ENCODE results near the gene TMEM132A.

DNA sequence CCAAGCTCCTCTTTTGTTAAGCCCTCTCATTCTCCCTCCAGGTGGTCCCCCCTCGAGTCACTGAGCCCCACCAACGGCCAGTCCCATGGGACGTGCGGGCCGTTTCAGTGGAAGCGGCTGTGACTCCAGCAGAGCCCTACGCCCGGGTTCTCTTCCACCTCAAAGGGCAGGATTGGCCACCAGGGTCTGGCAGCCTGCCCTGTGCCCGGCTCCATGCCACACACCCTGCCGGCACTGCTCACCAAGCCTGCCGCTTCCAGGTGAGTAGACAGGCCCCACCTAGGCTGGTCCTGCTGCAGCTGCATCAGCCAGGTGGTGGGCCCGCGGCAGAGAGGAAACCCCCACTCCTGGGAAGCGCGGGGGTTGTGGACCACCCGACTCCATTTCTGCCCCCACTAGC, 3.3 kb downstream of the TMEM132A start:
- TF ChIP-seq, protein P1, sequence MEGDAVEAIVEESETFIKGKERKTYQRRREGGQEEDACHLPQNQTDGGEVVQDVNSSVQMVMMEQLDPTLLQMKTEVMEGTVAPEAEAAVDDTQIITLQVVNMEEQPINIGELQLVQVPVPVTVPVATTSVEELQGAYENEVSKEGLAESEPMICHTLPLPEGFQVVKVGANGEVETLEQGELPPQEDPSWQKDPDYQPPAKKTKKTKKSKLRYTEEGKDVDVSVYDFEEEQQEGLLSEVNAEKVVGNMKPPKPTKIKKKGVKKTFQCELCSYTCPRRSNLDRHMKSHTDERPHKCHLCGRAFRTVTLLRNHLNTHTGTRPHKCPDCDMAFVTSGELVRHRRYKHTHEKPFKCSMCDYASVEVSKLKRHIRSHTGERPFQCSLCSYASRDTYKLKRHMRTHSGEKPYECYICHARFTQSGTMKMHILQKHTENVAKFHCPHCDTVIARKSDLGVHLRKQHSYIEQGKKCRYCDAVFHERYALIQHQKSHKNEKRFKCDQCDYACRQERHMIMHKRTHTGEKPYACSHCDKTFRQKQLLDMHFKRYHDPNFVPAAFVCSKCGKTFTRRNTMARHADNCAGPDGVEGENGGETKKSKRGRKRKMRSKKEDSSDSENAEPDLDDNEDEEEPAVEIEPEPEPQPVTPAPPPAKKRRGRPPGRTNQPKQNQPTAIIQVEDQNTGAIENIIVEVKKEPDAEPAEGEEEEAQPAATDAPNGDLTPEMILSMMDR (IDR thresholded peaks at IDR 0.05 in 2 of 3, conservative IDR thresholded peaks at IDR 0.05 in 1 of 3; ENCODE audit: insufficient read depth in 2 of 3, low read depth in 1 of 3, low read length in 3 of 3): no peak
- TF ChIP-seq, protein P2, sequence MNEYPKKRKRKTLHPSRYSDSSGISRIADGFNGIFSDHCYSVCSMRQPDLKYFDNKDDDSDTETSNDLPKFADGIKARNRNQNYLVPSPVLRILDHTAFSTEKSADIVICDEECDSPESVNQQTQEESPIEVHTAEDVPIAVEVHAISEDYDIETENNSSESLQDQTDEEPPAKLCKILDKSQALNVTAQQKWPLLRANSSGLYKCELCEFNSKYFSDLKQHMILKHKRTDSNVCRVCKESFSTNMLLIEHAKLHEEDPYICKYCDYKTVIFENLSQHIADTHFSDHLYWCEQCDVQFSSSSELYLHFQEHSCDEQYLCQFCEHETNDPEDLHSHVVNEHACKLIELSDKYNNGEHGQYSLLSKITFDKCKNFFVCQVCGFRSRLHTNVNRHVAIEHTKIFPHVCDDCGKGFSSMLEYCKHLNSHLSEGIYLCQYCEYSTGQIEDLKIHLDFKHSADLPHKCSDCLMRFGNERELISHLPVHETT (CRISPR knock-in tag; conservative IDR thresholded peaks at IDR 0.05 in 1 of 2, IDR thresholded peaks at IDR 0.05 in 1 of 2): no peak
- no peak for TF ChIP-seq SPI1 (IDR thresholded peaks at IDR 0.05; ENCODE audit: borderline replicate concordance, low read depth, low read length)
